ENCODE data around the gene KLK1.

DNA sequence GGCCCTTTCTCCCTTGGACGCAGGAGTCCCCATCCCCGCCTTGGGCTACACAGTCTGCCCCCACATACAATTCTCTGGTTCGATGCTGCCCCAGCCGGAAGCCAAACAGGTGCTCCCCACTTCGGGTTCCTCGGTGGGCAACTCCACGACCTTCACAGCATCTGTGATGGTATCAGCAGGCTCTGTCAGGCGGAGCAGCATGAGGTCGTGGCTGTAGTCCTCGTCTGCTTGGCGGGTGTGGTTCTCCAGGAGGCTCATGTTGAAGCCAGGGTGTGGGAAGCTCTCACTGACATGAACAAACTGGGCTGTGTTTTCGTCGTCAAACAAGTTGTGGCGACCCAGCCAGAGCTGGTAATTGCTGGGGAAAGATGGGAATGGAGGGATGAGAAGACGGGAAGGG is 3.5 kb downstream of the KLK1 start:
- TF ChIP-seq, protein P1, sequence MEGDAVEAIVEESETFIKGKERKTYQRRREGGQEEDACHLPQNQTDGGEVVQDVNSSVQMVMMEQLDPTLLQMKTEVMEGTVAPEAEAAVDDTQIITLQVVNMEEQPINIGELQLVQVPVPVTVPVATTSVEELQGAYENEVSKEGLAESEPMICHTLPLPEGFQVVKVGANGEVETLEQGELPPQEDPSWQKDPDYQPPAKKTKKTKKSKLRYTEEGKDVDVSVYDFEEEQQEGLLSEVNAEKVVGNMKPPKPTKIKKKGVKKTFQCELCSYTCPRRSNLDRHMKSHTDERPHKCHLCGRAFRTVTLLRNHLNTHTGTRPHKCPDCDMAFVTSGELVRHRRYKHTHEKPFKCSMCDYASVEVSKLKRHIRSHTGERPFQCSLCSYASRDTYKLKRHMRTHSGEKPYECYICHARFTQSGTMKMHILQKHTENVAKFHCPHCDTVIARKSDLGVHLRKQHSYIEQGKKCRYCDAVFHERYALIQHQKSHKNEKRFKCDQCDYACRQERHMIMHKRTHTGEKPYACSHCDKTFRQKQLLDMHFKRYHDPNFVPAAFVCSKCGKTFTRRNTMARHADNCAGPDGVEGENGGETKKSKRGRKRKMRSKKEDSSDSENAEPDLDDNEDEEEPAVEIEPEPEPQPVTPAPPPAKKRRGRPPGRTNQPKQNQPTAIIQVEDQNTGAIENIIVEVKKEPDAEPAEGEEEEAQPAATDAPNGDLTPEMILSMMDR (IDR thresholded peaks at IDR 0.05), result no peak
- TF ChIP-seq POLR2A (IDR thresholded peaks at IDR 0.05), result no peak

Data from tibial nerve (tissue), 3 donors.